ENCODE measurements around the gene ARSK.
A peak's percentile ranks its signal among the peaks of the same experiment; 100 is the strongest.

Gene ARSK

GRCh38 chr5:95600557-95600956 is 45.7 kb downstream of the ARSK start:
- Histone ChIP-seq H3K27me3 (ENCODE audit: control insufficient read depth, insufficient read depth, low read length) (no peaks in the 10 kb centered on the region), H3K9me3 (ENCODE audit: control insufficient read depth, insufficient read depth, low read length) (no peaks in the 10 kb centered on the region), H3K4me3 (ENCODE audit: low read length) (no peak overlapping the region), H3K4me1 (ENCODE audit: control insufficient read depth, insufficient read depth, low read length) (no peaks in the 10 kb centered on the region), H3K36me3 (ENCODE audit: control insufficient read depth, insufficient read depth, low read length) (no peaks in the 10 kb centered on the region), H3K27ac (ENCODE audit: low read length) (no peak overlapping the region)
- no peak for DNase-seq (ENCODE audit: low read depth, low spot score)
- WGBS (ENCODE audit: insufficient coverage, insufficient read length), result no CpG with 5 or more reads among the region's 1 CpG

- Histone ChIP-seq H3K27me3 (ENCODE audit: control insufficient read depth, insufficient read depth, low read length) (no peaks in the 10 kb centered on the region), H3K27ac (ENCODE audit: low read length) (no peak overlapping the region), H3K4me3 (ENCODE audit: low read length) (no peak overlapping the region), H3K9me3 (ENCODE audit: control insufficient read depth, insufficient read depth, low read length) (no peaks in the 10 kb centered on the region), H3K4me1 (ENCODE audit: control insufficient read depth, insufficient read depth, low read length) (no peaks in the 10 kb centered on the region), H3K36me3 (ENCODE audit: control insufficient read depth, insufficient read depth, low read length) (no peaks in the 10 kb centered on the region)
- DNase-seq (ENCODE audit: low read depth, low spot score), result no peak
- WGBS (ENCODE audit: insufficient coverage, insufficient read length), result no CpG with 5 or more reads among the region's 5 CpGs
These were observed 50.9 kb downstream of the ARSK start for GRCh38 chr5:95605786-95606185.

- Histone ChIP-seq H3K4me3 (ENCODE audit: low read length) (no peak overlapping the region), H3K4me1 (ENCODE audit: control insufficient read depth, insufficient read depth, low read length) (no peaks in the 10 kb centered on the region), H3K27me3 (ENCODE audit: control insufficient read depth, insufficient read depth, low read length) (no peaks in the 10 kb centered on the region), H3K9me3 (ENCODE audit: control insufficient read depth, insufficient read depth, low read length) (no peaks in the 10 kb centered on the region), H3K36me3 (ENCODE audit: control insufficient read depth, insufficient read depth, low read length) (no peaks in the 10 kb centered on the region), H3K27ac (ENCODE audit: low read length) (no peak overlapping the region)
- no peak for DNase-seq (ENCODE audit: low read depth, low spot score)
- no CpG with 5 or more reads among the region's 1 CpG for WGBS (ENCODE audit: insufficient coverage, insufficient read length)
These were observed 51.5 kb downstream of the ARSK start for GRCh38 chr5:95606419-95606818.

- Histone ChIP-seq H3K4me1 (ENCODE audit: control insufficient read depth, insufficient read depth, low read length) (no peaks in the 10 kb centered on the region), H3K4me3 (ENCODE audit: low read length) (no peak overlapping the region), H3K27me3 (ENCODE audit: control insufficient read depth, insufficient read depth, low read length) (no peaks in the 10 kb centered on the region), H3K36me3 (ENCODE audit: control insufficient read depth, insufficient read depth, low read length) (no peaks in the 10 kb centered on the region), H3K27ac (ENCODE audit: low read length) (no peak overlapping the region), H3K9me3 (ENCODE audit: control insufficient read depth, insufficient read depth, low read length) (no peaks in the 10 kb centered on the region)
- no peak for DNase-seq (ENCODE audit: low read depth, low spot score)
- no CpG with 5 or more reads among the region's 3 CpGs for WGBS (ENCODE audit: insufficient coverage, insufficient read length)
These were observed 54.8 kb downstream of the ARSK start for GRCh38 chr5:95609711-95610110.

- H3K9me3 ChIP-seq (ENCODE audit: control insufficient read depth, insufficient read depth, low read length), result no peaks in the 10 kb centered on the region
- no CpG with 5 or more reads among the region's 7 CpGs for WGBS (ENCODE audit: insufficient coverage, insufficient read length)
- no peak overlapping the region for H3K27ac ChIP-seq (ENCODE audit: low read length)
- DNase-seq (ENCODE audit: low read depth, low spot score), result no peak
- H3K27me3 ChIP-seq (ENCODE audit: control insufficient read depth, insufficient read depth, low read length), result no peaks in the 10 kb centered on the region
- H3K4me3 ChIP-seq (ENCODE audit: low read length), result no peak overlapping the region
- H3K36me3 ChIP-seq (ENCODE audit: control insufficient read depth, insufficient read depth, low read length), result no peaks in the 10 kb centered on the region
- H3K4me1 ChIP-seq (ENCODE audit: control insufficient read depth, insufficient read depth, low read length), result no peaks in the 10 kb centered on the region
These were observed 55.6 kb downstream of the ARSK start for GRCh38 chr5:95610546-95610945.

- Histone ChIP-seq H3K4me1 (ENCODE audit: control insufficient read depth, insufficient read depth, low read length) (no peaks in the 10 kb centered on the region), H3K4me3 (ENCODE audit: low read length) (no peak overlapping the region), H3K27me3 (ENCODE audit: control insufficient read depth, insufficient read depth, low read length) (no peaks in the 10 kb centered on the region), H3K36me3 (ENCODE audit: control insufficient read depth, insufficient read depth, low read length) (no peaks in the 10 kb centered on the region), H3K27ac (ENCODE audit: low read length) (no peak overlapping the region), H3K9me3 (ENCODE audit: control insufficient read depth, insufficient read depth, low read length) (no peaks in the 10 kb centered on the region)
- 100% methylated on average over 1 of the region's 3 CpGs for WGBS (ENCODE audit: insufficient coverage, insufficient read length)
- DNase-seq (ENCODE audit: low read depth, low spot score), result no peak
These were observed 56.5 kb downstream of the ARSK start for GRCh38 chr5:95611396-95611795.

- peaks cover 1% of the 10 kb centered on the region; the same call in 1 of the 2 replicates for H3K27me3 ChIP-seq (ENCODE audit: control insufficient read depth, insufficient read depth, low read length)
- no peak overlapping the region for H3K4me3 ChIP-seq (ENCODE audit: low read length)
- no peaks in the 10 kb centered on the region for H3K4me1 ChIP-seq (ENCODE audit: control insufficient read depth, insufficient read depth, low read length)
- DNase-seq (ENCODE audit: low read depth, low spot score), result no peak
- no peaks in the 10 kb centered on the region for H3K9me3 ChIP-seq (ENCODE audit: control insufficient read depth, insufficient read depth, low read length)
- WGBS (ENCODE audit: insufficient coverage, insufficient read length), result no CpG with 5 or more reads among the region's 1 CpG
- H3K27ac ChIP-seq (ENCODE audit: low read length), result no peak overlapping the region
- no peaks in the 10 kb centered on the region for H3K36me3 ChIP-seq (ENCODE audit: control insufficient read depth, insufficient read depth, low read length)
These were observed 58.6 kb downstream of the ARSK start for GRCh38 chr5:95613514-95613913.

- H3K36me3 ChIP-seq (ENCODE audit: control insufficient read depth, insufficient read depth, low read length), result no peaks in the 10 kb centered on the region
- H3K4me1 ChIP-seq (ENCODE audit: control insufficient read depth, insufficient read depth, low read length), result no peaks in the 10 kb centered on the region
- no peak overlapping the region for H3K27ac ChIP-seq (ENCODE audit: low read length)
- no peaks in the 10 kb centered on the region for H3K9me3 ChIP-seq (ENCODE audit: control insufficient read depth, insufficient read depth, low read length)
- no peak for DNase-seq (ENCODE audit: low read depth, low spot score)
- WGBS (ENCODE audit: insufficient coverage, insufficient read length), result no CpG with 5 or more reads among the region's 1 CpG
- peaks cover 17% of the 10 kb centered on the region for H3K27me3 ChIP-seq (ENCODE audit: control insufficient read depth, insufficient read depth, low read length)
- no peak overlapping the region for H3K4me3 ChIP-seq (ENCODE audit: low read length)
These were observed 60.2 kb downstream of the ARSK start for GRCh38 chr5:95615164-95615467.

GRCh38 chr5:95617057-95617456 is 62.2 kb downstream of the ARSK start:
- WGBS (ENCODE audit: insufficient coverage, insufficient read length), result no CpG with 5 or more reads among the region's 5 CpGs
- Histone ChIP-seq H3K27ac (ENCODE audit: low read length) (no peak overlapping the region), H3K9me3 (ENCODE audit: control insufficient read depth, insufficient read depth, low read length) (no peaks in the 10 kb centered on the region), H3K4me3 (ENCODE audit: low read length) (no peak overlapping the region), H3K4me1 (ENCODE audit: control insufficient read depth, insufficient read depth, low read length) (no peaks in the 10 kb centered on the region), H3K27me3 (ENCODE audit: control insufficient read depth, insufficient read depth, low read length) (peaks cover 21% of the 10 kb centered on the region), H3K36me3 (ENCODE audit: control insufficient read depth, insufficient read depth, low read length) (no peaks in the 10 kb centered on the region)
- no peak for DNase-seq (ENCODE audit: low read depth, low spot score)

GRCh38 chr5:95619096-95619495 is 64.2 kb downstream of the ARSK start:
- Histone ChIP-seq H3K36me3 (ENCODE audit: control insufficient read depth, insufficient read depth, low read length) (no peaks in the 10 kb centered on the region), H3K9me3 (ENCODE audit: control insufficient read depth, insufficient read depth, low read length) (no peaks in the 10 kb centered on the region), H3K4me3 (ENCODE audit: low read length) (no peak overlapping the region), H3K4me1 (ENCODE audit: control insufficient read depth, insufficient read depth, low read length) (no peaks in the 10 kb centered on the region), H3K27me3 (ENCODE audit: control insufficient read depth, insufficient read depth, low read length) (peaks cover 24% of the 10 kb centered on the region), H3K27ac (ENCODE audit: low read length) (no peak overlapping the region)
- DNase-seq (ENCODE audit: low read depth, low spot score), result no peak
- no CpG with 5 or more reads among the region's 4 CpGs for WGBS (ENCODE audit: insufficient coverage, insufficient read length)

- no peaks in the 10 kb centered on the region for H3K36me3 ChIP-seq (ENCODE audit: control insufficient read depth, insufficient read depth, low read length)
- H3K9me3 ChIP-seq (ENCODE audit: control insufficient read depth, insufficient read depth, low read length), result no peaks in the 10 kb centered on the region
- no peak overlapping the region for H3K27ac ChIP-seq (ENCODE audit: low read length)
- H3K4me3 ChIP-seq (ENCODE audit: low read length), result peak overlapping the region; percentile 5; the same call in 1 of the 2 replicates
- no peaks in the 10 kb centered on the region for H3K4me1 ChIP-seq (ENCODE audit: control insufficient read depth, insufficient read depth, low read length)
- no peak for DNase-seq (ENCODE audit: low read depth, low spot score)
- H3K27me3 ChIP-seq (ENCODE audit: control insufficient read depth, insufficient read depth, low read length), result peaks cover 24% of the 10 kb centered on the region
- no CpG with 5 or more reads among the region's 19 CpGs for WGBS (ENCODE audit: insufficient coverage, insufficient read length)
These were observed 64.7 kb downstream of the ARSK start for GRCh38 chr5:95619514-95620029.
